Lower lobe of right lung (tissue), 2 donors: Measurements from ENCODE around the gene TTLL11. TPM values are rescaled to one million over a fixed set of nuclear protein-coding genes. Genes with fewer than 3 reads are reported as not detected.

Experiments used
- ATAC-seq, 2 donors: fragments of 200-7000 bp; cut with Tn5 transposase; one replicate each; pipeline ENCODE4 v1.9.1; 2020 to 2022; ENCODE audit warnings: mild to moderate bottlenecking in 2 of 2, moderate library complexity in 2 of 2
- DNase-seq: peaks from one replicate; pipeline ENCODE4 v3.0.0-alpha.2; 2020
- H3K27ac ChIP-seq: fragments of 200-600 bp; one replicate; pipeline ENCODE4 v1.8.0; 2022
- H3K27me3 ChIP-seq: fragments of 200-600 bp; one replicate; pipeline ENCODE4 v1.8.0; 2022; ENCODE audit warnings: low read depth
- H3K36me3 ChIP-seq: fragments of 200-600 bp; one replicate; pipeline ENCODE4 v1.8.0; 2022; ENCODE audit warnings: mild to moderate bottlenecking
- H3K4me1 ChIP-seq: fragments of 200-600 bp; one replicate; pipeline ENCODE4 v1.8.0; 2022
- H3K4me3 ChIP-seq: fragments of 200-600 bp; one replicate; pipeline ENCODE4 v1.8.0; 2022; ENCODE audit warnings: mild to moderate bottlenecking
- H3K9me3 ChIP-seq: fragments of 200-600 bp; one replicate; pipeline ENCODE4 v1.8.0; 2022
- intact Hi-C: fragments of 100-400 bp; cut with DNase I; formaldehyde crosslinking; loops from one replicate; pipeline ENCODE4 v1.11.0; 2022
- total RNA-seq: library from RNA; stranded (reverse); fragmentation: NEBNext Ultra II Directional; extraction: Animal tissue kit (Norgen Biotek cat#: 25700); gene quantifications from one replicate; pipeline ENCODE4 v1.2.1, GENCODE V29; 2021
- TF ChIP-seq, protein P1 (sequence below): fragments of 200-600 bp; IDR thresholded peaks from one replicate; pipeline ENCODE4 v1.8.0; 2022; ENCODE audit warnings: antibody characterized with exemption, mild to moderate bottlenecking
- donor health status: DM: no; HTN: yes; CAD: no; lungs with severe emphysema.

TTLL11 gene
- total RNA-seq, 1 donor from 2014 or later: 11.7 TPM

DNA sequence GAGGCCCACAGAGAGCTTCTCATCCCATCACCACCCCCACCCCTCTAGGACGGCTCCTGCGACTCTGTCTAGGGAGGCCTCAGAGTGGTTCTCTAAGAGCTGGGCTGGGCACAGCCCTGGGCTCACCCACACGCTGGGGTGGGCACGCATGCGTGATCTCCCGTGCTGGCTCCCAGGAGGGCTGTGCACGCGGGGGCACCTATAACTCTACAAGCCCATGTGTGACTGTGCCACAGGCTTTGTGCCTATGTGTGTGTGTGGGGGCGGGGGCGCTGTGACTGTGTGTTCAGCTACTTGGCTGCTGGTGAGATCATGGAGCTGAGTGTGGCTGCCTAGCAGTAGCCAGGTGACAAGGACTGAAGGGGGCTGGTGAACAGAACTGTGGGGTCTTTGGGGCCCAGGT is 34.3 kb upstream of the TTLL11 start:
- intact Hi-C loops: loop anchor here (10.0 kb wide), 1 partner anchor 227 kb away; no protein-coding TSS in a partner anchor

DNA sequence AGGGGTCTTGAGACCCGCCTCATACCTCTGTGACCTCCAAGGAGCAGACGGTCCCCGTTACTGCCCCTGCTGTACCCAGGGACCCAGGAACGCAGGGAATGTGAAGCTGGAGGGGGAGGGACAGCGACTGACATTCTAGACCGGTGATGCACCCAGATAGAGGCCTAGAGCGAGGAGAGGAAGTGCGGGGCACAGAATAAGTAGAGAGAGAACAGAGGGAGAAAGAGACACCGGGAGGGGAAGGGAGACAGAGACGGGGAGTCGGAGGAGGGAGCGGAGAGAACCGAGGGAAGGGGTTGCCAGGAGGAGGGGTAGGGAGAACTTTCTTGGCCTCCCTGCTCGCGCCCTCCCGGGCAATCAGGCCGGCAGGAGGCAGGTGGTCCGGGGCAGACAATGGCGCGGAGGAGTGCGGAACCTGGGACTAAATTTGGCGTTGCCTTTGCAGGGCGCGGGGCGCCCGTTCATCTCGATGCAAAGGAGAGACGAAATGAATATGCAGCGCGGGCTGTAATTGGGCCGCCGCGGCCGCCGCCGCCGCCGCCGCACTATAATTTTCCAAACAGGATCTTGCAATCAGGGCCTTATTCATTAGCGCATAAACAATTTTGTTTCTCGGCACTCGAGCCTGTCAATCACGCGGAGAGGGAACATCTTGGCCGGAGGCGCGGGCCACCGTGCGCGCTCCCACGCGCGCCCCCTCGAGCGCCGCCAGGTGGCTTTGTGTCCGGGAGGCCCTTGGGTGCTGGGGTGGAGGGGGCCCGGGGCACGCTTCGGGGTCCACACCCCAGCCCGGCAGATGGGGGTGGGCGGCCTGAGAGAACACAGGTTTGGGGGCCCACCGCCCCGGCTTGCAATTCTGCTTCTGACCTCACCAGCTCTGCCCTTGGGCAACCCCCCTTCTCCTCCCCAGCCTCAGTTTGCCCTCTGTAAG is 33.5 kb upstream of the TTLL11 start:
- TF ChIP-seq, protein P1, sequence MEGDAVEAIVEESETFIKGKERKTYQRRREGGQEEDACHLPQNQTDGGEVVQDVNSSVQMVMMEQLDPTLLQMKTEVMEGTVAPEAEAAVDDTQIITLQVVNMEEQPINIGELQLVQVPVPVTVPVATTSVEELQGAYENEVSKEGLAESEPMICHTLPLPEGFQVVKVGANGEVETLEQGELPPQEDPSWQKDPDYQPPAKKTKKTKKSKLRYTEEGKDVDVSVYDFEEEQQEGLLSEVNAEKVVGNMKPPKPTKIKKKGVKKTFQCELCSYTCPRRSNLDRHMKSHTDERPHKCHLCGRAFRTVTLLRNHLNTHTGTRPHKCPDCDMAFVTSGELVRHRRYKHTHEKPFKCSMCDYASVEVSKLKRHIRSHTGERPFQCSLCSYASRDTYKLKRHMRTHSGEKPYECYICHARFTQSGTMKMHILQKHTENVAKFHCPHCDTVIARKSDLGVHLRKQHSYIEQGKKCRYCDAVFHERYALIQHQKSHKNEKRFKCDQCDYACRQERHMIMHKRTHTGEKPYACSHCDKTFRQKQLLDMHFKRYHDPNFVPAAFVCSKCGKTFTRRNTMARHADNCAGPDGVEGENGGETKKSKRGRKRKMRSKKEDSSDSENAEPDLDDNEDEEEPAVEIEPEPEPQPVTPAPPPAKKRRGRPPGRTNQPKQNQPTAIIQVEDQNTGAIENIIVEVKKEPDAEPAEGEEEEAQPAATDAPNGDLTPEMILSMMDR: no peak
- no peak overlapping the region for H3K27ac ChIP-seq
- intact Hi-C loops: loop anchor here (10.0 kb wide), 1 partner anchor 228 kb away; no protein-coding TSS in a partner anchor
- peaks cover 31% of the 10 kb centered on the region for H3K27me3 ChIP-seq
- H3K4me3 ChIP-seq: peak overlapping the region; percentile 39
- DNase-seq (no peak), ATAC-seq (no peak)
- peaks cover 33% of the 10 kb centered on the region for H3K4me1 ChIP-seq
- no peaks in the 10 kb centered on the region for H3K36me3 ChIP-seq
- no peaks in the 10 kb centered on the region for H3K9me3 ChIP-seq

More for the DNA sequence above, 34.3 kb upstream of the TTLL11 start:
- H3K9me3 ChIP-seq: no peaks in the 10 kb centered on the region
- no peak overlapping the region for H3K4me3 ChIP-seq
- TF ChIP-seq, protein P1: no peak
- H3K27me3 ChIP-seq: peaks cover 31% of the 10 kb centered on the region
- no peak for DNase-seq
- H3K36me3 ChIP-seq: no peaks in the 10 kb centered on the region
- peaks cover 33% of the 10 kb centered on the region for H3K4me1 ChIP-seq
- no peak overlapping the region for H3K27ac ChIP-seq
- no peak for ATAC-seq

DNA sequence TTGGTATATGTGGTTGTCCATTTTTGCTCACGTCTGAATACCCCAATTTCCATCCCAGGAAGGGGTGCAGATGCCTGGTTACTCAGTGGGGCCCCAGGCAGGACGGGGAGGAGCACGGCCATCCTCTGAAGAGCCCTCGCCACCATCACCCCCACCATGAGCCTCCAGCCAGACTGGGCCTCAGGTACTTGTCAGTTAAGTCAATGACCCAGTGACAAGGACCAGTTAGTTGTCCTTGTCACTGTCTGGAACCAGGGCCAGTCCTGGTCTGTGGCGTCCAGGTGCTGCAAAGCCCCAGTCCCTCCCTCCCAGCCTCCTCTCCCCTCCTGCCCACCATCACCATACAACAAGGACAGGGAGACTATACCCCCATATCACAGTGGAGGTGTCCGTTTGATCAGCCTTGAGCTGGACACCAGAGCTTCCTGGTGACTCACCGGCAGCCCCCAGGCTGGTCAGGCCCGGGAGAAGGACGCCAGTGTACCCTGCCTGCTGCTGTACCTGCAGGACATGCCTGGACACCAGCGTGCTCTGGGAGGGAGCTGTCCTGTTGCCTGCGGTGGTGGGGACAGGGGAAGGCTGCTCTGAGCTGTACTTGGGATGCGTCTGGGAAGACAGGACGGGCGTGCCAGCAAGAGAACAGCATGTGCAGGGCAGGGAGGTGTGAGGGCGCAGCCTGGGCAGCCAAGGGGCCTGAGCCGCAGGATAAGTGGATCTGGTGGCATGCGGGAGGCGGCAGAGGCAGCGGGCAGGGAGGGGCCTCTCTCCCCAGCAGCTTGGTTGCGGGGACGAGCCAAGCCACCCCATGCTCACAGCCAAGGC is 32.6 kb upstream of the TTLL11 start:
- intact Hi-C loops: loop anchor here (10.0 kb wide), 1 partner anchor 229 kb away; no protein-coding TSS in a partner anchor
- H3K36me3 ChIP-seq: no peaks in the 10 kb centered on the region
- H3K4me1 ChIP-seq: peaks cover 33% of the 10 kb centered on the region
- ATAC-seq: peak; percentile 21 to 25
- H3K27me3 ChIP-seq: peaks cover 31% of the 10 kb centered on the region
- no peaks in the 10 kb centered on the region for H3K9me3 ChIP-seq
- DNase-seq: no peak
- H3K27ac ChIP-seq: no peak overlapping the region
- H3K4me3 ChIP-seq: no peak overlapping the region
- TF ChIP-seq, protein P1: no peak

DNA sequence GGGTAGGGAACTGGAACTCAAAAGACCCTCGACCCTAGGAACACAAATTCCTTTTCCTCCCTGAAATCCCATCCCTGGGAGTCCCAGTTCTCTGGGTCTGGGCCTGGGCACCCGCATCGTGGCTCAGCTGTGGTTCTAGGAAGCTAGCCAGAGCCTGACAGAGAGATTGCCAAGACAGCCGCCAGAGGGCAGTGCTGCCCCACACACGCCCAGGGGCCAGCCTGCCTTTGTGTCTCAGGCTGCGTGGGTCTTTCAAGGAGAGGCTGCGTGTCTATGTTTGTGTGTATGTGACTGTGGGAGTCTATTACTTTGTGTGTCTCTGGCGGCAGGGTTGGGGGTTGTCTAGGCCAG is 32.0 kb upstream of the TTLL11 start:
- no peaks in the 10 kb centered on the region for H3K36me3 ChIP-seq
- no peak overlapping the region for H3K27ac ChIP-seq
- ATAC-seq (peak; percentile 87), DNase-seq (peak; percentile 81)
- TF ChIP-seq, protein P1: peak; percentile 97
- H3K4me1 ChIP-seq: peaks cover 33% of the 10 kb centered on the region
- peaks cover 31% of the 10 kb centered on the region for H3K27me3 ChIP-seq
- H3K9me3 ChIP-seq: no peaks in the 10 kb centered on the region
- H3K4me3 ChIP-seq: no peak overlapping the region
- intact Hi-C loops: loop anchor here (10.0 kb wide), 1 partner anchor 230 kb away; no protein-coding TSS in a partner anchor

DNA sequence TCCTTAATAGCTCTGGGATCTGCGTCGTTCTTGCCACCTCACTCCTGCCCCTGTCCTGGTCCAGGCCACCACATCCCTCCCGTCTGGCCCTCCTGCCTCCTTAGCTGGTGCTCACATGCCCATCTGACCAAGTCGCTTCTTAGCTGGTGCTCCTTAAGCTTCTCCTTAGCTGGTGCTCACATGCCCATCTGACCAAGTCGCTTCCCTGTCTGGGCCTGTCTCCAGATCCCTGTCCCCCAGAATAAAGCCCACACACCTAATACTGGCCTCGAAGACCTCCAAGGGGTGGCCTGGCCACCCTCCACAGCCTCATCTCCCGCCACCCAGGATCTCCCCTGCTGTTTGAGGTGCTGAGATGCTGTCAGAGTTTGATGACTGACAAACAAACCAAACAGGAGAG is 31.4 kb upstream of the TTLL11 start:
- no peak overlapping the region for H3K27ac ChIP-seq
- no peak for ATAC-seq
- TF ChIP-seq, protein P1: no peak
- peaks cover 31% of the 10 kb centered on the region for H3K27me3 ChIP-seq
- intact Hi-C loops: loop anchor here (10.0 kb wide), 1 partner anchor 230 kb away; no protein-coding TSS in a partner anchor
- peaks cover 33% of the 10 kb centered on the region for H3K4me1 ChIP-seq
- H3K36me3 ChIP-seq: no peaks in the 10 kb centered on the region
- no peak for DNase-seq
- H3K9me3 ChIP-seq: no peaks in the 10 kb centered on the region
- H3K4me3 ChIP-seq: no peak overlapping the region
